ENCODE data around the gene NAB1.
"Not testable (repeated sequence)": the region's sequence is repeated elsewhere in the genome, so short reads cannot be mapped to it uniquely, and the experiment has no call there.

DNA sequence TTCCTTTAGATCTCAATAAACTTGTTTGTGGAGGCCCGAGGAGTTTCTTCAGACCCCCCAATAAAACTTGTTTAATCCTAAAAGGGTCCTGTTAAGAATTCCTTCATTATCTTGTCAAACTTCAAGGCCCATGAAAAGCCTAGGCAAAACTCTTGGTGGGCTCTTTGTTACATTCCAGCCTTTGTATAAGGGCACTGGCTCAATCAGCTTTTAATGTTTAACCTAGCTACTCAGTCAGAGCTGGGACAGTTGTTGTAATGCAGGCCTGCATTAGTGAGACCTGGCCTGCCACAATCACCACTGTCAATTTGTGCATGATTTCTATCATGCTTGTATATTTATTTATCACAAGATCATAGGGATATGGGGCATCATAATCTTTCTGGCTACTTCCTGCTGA lies 39.5 kb upstream of the NAB1 start:
- TF ChIP-seq, protein P1, sequence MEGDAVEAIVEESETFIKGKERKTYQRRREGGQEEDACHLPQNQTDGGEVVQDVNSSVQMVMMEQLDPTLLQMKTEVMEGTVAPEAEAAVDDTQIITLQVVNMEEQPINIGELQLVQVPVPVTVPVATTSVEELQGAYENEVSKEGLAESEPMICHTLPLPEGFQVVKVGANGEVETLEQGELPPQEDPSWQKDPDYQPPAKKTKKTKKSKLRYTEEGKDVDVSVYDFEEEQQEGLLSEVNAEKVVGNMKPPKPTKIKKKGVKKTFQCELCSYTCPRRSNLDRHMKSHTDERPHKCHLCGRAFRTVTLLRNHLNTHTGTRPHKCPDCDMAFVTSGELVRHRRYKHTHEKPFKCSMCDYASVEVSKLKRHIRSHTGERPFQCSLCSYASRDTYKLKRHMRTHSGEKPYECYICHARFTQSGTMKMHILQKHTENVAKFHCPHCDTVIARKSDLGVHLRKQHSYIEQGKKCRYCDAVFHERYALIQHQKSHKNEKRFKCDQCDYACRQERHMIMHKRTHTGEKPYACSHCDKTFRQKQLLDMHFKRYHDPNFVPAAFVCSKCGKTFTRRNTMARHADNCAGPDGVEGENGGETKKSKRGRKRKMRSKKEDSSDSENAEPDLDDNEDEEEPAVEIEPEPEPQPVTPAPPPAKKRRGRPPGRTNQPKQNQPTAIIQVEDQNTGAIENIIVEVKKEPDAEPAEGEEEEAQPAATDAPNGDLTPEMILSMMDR (IDR thresholded peaks at IDR 0.05; ENCODE audit: borderline replicate concordance, extremely low read depth, low read length, poor library complexity, severe bottlenecking): not testable (repeated sequence)
- TF ChIP-seq EZH2 (IDR thresholded peaks at IDR 0.05; ENCODE audit: borderline replicate concordance, low read depth, low read length, severe bottlenecking): not testable (repeated sequence)
